ENCODE measurements around the gene PRSS33.

PRSS33 gene

GRCh38 chr16:2775765-2776499 lies 11.4 kb downstream of the PRSS33 start:
- no peak for DNase-seq

DNA sequence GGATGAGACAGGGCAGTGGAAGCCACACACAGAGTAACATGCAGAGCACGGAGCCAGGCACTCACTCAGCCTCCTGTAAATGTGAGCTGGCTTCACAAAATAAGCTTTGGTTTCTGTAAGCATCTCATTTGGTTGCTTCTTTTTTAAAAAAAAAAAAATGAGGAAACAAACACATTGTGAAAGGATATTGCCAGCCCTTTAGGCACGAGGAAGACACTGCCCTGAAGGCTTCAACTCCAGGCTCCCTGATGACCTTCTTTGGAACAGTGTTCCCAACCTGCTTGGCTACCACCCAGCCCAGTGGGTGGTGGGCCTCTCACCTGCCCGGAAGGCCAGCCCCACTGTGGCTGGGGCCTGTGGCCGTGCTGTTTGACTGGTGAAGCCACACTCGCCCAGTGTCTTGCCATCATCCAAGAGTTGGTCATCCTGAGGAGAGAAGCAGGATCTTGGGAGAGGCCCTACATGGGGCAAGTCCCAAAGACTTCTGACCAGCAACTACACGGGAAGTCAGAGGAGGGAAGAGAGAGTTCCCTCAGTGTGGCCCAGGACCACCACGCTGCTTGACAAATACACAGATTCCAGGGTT lies 12.1 kb downstream of the PRSS33 start:
- DNase-seq, result no peak

DNA sequence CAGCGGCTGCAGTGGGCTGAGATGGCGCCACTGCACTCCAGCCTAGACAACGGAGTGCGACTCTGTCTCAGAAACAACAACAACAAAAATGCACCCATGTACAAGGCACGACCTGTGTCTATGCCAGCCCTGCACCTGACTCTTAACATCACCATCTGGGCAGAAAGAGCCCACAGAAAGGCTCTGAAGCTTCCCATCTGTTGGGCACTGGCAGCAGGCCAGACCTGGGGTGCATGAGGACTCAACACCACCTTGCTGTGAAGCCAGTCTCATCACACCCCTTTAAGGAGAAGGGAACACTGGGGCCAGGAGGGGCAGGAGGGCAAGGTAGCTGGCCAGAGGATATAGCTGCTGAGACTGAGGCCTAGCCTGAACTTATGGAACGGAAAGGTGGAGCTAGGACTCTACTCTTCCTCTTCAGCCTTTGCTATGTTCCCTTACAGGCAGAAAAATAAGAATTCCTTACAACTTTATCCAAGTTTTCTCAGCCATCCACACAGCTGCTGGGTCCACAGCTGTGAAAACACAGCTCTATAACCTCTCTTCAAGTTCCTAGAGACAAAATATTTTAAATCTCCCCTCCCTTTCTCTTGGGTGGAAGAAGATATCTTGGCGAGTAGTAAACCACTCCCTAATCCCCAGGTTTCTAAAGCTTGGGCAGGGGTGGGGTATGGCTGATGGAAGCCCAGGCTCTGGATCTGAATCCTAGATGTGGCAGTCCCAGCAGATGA lies 13.0 kb downstream of the PRSS33 start:
- DNase-seq, result no peak

DNA sequence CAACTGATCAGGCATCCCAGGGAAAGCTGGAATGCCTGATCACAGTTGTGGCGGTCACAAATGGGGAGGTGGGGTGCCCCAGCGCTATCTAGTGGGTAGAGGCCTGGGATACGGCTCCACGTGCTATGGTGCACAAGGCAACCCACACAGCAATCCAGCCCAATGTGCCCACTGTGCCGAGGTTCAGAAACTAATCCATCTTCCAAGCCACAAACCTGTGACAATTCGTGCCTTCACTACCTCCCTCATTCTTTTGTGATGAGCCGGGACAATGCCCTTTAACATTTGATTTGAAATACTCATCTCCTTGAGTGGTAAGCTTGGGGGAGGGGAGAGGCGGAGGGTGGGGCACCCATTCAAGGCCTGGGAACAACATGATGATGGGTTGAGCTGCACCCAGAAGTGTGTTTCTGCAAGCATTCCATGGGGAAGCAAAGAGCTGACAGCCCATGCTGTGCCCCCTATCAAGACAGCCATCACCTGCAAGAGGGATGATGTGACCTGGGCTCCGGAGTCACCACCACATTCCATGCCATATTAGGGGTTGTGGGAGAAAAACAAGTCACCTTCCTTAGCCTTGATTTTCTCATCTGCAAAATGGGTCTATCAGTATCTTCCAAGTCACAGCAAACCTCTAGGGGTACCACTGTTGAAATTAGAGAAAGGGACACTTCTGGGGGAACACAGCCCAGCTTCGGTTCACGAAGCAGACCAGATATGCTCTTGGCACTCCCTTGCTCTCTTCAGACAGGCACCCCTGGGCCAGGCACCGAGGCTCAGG lies 14.0 kb downstream of the PRSS33 start:
- DNase-seq, result no peak

- no peak for DNase-seq
Observed at GRCh38 chr16:2771496-2772402, 15.6 kb downstream of the PRSS33 start.

GRCh38 chr16:2770057-2770951 lies 17.1 kb downstream of the PRSS33 start:
- no peak for DNase-seq

GRCh38 chr16:2769675-2770056 lies 17.7 kb downstream of the PRSS33 start:
- no peak for DNase-seq

GRCh38 chr16:2769100-2769529 lies 18.2 kb downstream of the PRSS33 start:
- no peak for DNase-seq

- no peak for DNase-seq
Observed at GRCh38 chr16:2768403-2769089, 18.8 kb downstream of the PRSS33 start.

- DNase-seq, result no peak
Observed at GRCh38 chr16:2767891-2768290, 19.5 kb downstream of the PRSS33 start.

- no peak for DNase-seq
Observed at GRCh38 chr16:2767140-2767731, 20.1 kb downstream of the PRSS33 start.

DNA sequence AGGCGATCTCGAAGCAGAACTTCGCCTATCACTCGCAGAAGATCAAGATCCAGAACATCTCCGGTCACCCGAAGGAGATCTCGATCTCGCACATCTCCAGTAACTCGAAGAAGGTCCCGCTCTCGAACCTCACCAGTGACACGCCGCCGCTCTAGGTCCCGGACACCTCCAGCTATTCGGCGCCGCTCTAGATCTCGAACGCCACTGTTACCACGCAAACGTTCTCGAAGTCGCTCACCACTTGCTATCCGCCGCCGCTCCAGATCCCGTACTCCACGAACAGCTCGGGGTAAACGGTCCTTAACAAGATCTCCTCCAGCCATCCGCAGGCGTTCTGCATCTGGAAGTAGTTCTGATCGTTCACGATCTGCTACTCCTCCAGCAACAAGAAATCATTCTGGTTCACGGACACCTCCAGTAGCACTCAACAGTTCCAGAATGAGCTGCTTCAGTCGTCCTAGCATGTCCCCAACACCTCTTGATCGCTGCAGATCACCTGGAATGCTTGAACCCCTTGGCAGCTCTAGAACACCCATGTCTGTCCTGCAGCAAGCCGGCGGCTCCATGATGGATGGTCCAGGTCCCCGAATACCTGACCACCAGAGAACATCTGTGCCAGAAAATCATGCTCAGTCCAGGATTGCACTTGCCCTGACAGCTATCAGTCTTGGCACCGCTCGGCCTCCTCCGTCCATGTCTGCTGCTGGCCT lies 20.8 kb downstream of the PRSS33 start:
- no peak for DNase-seq

- no peak for DNase-seq
Observed at GRCh38 chr16:2765462-2766404, 21.6 kb downstream of the PRSS33 start.

- no peak for DNase-seq
Observed at GRCh38 chr16:2764718-2765117, 22.6 kb downstream of the PRSS33 start.

- no peak for DNase-seq
Observed at GRCh38 chr16:2763173-2763572, 24.2 kb downstream of the PRSS33 start.

- DNase-seq, result no peak
Observed at GRCh38 chr16:2762711-2763110, 24.6 kb downstream of the PRSS33 start.

DNA sequence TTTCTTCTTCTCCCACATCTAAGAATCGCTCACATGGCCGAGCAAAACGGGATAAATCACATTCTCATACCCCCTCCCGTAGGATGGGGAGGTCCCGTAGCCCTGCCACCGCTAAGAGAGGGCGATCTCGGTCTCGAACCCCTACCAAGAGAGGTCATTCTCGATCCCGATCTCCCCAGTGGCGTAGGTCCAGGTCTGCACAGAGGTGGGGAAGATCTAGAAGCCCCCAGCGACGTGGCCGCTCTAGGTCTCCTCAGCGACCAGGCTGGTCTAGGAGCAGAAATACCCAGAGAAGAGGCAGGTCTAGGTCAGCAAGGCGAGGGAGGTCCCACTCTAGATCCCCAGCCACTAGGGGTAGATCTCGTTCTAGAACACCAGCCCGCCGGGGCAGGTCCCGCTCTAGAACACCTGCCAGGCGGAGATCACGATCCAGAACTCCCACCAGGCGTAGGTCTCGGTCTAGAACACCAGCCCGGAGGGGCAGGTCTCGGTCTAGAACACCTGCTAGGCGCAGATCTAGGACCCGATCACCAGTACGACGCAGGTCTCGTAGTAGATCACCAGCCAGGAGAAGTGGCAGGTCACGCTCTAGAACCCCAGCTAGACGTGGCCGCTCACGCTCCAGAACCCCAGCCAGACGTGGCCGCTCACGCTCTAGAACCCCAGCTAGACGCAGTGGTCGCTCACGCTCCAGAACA lies 25.3 kb downstream of the PRSS33 start:
- no peak for DNase-seq

DNA sequence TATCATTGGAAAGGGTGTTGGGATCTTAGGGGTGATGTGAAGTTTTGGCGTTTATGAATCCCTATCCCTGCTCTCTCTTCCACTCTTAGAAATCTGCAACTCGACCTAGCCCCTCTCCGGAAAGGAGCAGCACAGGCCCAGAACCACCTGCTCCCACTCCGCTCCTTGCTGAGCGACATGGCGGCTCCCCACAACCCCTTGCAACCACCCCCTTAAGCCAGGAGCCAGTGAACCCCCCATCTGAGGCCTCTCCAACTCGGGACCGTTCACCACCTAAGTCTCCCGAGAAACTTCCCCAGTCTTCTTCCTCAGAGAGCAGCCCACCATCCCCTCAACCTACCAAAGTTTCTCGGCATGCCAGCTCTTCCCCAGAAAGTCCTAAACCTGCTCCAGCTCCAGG lies 25.9 kb downstream of the PRSS33 start:
- no peak for DNase-seq
